GM12875 (cell line): Measurements from ENCODE around the gene LRRC7.

Experiments used
- H3K4me3 ChIP-seq: one replicate; pipeline ENCODE4 v1.5.1; 2011; ENCODE audit warnings: low read depth, low read length, control low read depth
- TF ChIP-seq, protein P1 (sequence below): IDR thresholded peaks from 2 replicates; pipeline ENCODE4 v1.5.1; 2011; ENCODE audit warnings: low read depth, mild to moderate bottlenecking, control low read depth, inconsistent platforms, low read length, moderate library complexity, borderline replicate concordance; ENCODE audit not compliant: insufficient read depth

LRRC7 gene

GRCh38 chr1:69587391-69587790 lies 19.7 kb downstream of the LRRC7 start:
- no peak overlapping the region for H3K4me3 ChIP-seq
- TF ChIP-seq, protein P1, sequence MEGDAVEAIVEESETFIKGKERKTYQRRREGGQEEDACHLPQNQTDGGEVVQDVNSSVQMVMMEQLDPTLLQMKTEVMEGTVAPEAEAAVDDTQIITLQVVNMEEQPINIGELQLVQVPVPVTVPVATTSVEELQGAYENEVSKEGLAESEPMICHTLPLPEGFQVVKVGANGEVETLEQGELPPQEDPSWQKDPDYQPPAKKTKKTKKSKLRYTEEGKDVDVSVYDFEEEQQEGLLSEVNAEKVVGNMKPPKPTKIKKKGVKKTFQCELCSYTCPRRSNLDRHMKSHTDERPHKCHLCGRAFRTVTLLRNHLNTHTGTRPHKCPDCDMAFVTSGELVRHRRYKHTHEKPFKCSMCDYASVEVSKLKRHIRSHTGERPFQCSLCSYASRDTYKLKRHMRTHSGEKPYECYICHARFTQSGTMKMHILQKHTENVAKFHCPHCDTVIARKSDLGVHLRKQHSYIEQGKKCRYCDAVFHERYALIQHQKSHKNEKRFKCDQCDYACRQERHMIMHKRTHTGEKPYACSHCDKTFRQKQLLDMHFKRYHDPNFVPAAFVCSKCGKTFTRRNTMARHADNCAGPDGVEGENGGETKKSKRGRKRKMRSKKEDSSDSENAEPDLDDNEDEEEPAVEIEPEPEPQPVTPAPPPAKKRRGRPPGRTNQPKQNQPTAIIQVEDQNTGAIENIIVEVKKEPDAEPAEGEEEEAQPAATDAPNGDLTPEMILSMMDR = no peak

DNA sequence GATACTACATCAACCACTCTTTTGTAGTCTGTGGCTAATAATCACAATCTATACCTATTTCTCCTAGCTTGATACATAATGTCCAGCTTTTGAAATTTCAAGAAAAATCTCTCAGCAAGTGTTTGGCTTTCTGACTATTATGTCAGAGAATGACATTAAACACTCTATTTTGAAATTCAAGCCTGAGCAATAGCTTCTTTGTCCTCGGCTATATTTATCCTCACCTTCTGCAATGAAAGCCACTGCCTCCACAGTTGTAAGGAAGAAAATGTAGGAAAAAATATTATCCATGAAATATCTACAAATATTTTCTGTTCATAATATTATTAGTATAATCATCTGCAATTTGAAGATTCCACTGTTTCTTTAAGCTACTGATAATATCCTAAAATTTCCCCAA lies 22.1 kb downstream of the LRRC7 start:
- no peak overlapping the region for H3K4me3 ChIP-seq
- TF ChIP-seq, protein P1 = no peak

- TF ChIP-seq, protein P1 = no peak
- H3K4me3 ChIP-seq = no peak overlapping the region
Observed at GRCh38 chr1:69592341-69592740, 24.6 kb downstream of the LRRC7 start.

GRCh38 chr1:69595486-69595885 lies 27.8 kb downstream of the LRRC7 start:
- H3K4me3 ChIP-seq = no peak overlapping the region

DNA sequence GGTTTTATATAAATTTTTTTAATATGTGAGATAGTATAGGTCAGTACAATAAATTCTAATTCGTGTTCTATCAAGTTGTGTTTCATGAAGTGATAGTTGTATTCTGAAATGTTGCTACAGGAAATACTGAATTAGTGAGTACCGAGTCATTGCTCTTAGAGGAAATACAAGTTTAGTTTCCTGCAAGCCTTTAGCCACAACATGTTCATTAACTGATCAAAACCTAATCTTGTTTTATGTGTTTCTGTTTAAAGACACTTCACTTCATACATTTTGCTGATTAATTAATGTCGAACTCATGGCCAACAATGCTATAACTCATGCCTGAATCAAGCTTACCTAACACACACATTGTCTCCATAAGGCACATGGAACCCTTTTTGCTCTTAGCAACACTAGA lies 43.6 kb downstream of the LRRC7 start:
- TF ChIP-seq, protein P1 = no peak

More at GRCh38 chr1:69595486-69595885, 27.8 kb downstream of the LRRC7 start:
- TF ChIP-seq, protein P1 = no peak

DNA sequence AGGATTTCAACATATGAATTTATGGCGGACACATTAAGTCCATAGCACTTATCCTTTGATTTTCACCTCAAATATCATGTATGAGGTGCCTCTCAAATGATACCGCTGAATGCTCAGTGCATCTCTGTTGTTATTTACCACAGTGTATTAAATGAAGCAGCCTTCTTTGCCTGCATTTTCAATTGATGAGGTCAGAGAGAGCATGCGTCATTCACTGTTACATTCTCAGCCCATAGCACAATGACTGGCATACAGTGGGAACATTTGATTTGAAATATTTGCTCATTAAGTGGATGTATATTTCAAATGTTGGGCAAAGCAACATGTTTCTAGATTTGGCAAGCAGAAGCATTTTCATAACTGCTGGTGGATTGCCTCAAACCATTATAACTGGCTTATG lies 45.7 kb downstream of the LRRC7 start:
- TF ChIP-seq, protein P1 = no peak
- H3K4me3 ChIP-seq = no peak overlapping the region

More for the DNA sequence above, 43.6 kb downstream of the LRRC7 start:
- no peak overlapping the region for H3K4me3 ChIP-seq

GRCh38 chr1:69638673-69639072 lies 71.0 kb downstream of the LRRC7 start:
- TF ChIP-seq, protein P1 = no peak
- H3K4me3 ChIP-seq = no peak overlapping the region
